H1 (cell line): ENCODE results near the gene VWA3B. TPM values are rescaled to one million over a fixed set of nuclear protein-coding genes. Genes with fewer than 3 reads are reported as not detected.

Experiments
- EGR1 ChIP-seq: IDR thresholded peaks from 2 replicates; pipeline ENCODE4 v1.6.1; 2011; ENCODE audit warnings: low read depth, low read length, borderline replicate concordance
- RFX5 ChIP-seq: IDR thresholded peaks from 2 replicates; pipeline ENCODE4 v1.6.1; 2011; ENCODE audit warnings: low read depth, low read length, improper control_type of control experiment, borderline replicate concordance
- SAP30 ChIP-seq: fragments of 300-600 bp; sonication (generic); IDR thresholded peaks from 2 replicates; pipeline ENCODE4 v1.7.1; 2012; ENCODE audit warnings: low read length, moderate library complexity, mild to moderate bottlenecking, inconsistent platforms; ENCODE audit not compliant: insufficient read depth, insufficient replicate concordance
- polyA plus RNA-seq, 7 experiments: library from polyadenylated mRNA; depleted of rRNA in 3 of 7; stranded (reverse) in 5 of 7; unstranded in 2 of 7; fragments of >200 nt in 5 of 7; fragments of 200-250 nt in 2 of 7; gene quantifications; 1 replicate in 5 of 7; 2 replicates in 1 of 7; 4 replicates in 1 of 7; pipeline versions ENCODE4 v1.2.1 to v1.2.3, GENCODE V29; 2011 to 2013; ENCODE audit warnings: missing spikeins in 2 of 7, mixed read lengths in 2 of 7
- total RNA-seq: library from RNA; stranded (reverse); fragmentation: NEBNext Ultra II Directional; extraction: Animal tissue kit (Norgen Biotek cat#: 25700); gene quantifications from 2 replicates; pipeline ENCODE4 v1.2.1, GENCODE V29; 2021

Gene VWA3B
- total and polyA plus RNA-seq, 2 of the 8 experiments (the other 6 are each of a cell fraction or from before 2014, with no cell fraction given) = not detected

GRCh38 chr2:98327776-98328175, 240.8 kb downstream of the VWA3B start (continued):
- TF ChIP-seq SAP30 (no peak), EGR1 (no peak), RFX5 (no peak)
- TF ChIP-seq, all 59 proteins: peak for 0
